Bronchial epithelial cell (primary cell): Measurements from ENCODE around the gene HNRNPUL1. TPM values are rescaled to one million over a fixed set of nuclear protein-coding genes. Genes with fewer than 3 reads are reported as not detected.

Experiments used
- DNase-seq: peaks from one replicate; pipeline ENCODE4 v3.0.0-alpha.2; 2010; ENCODE audit warnings: low read depth
- FAIRE-seq: peaks from 2 replicates; lab custom pipeline; 2011; peaks lifted over from hg19 to GRCh38; lab: Jason Lieb, UNC
- H3K27me3 ChIP-seq: 2 replicates; pipeline ENCODE4 v1.5.1; 2011; ENCODE audit warnings: low read length; ENCODE audit not compliant: control insufficient read depth, insufficient read depth
- H3K36me3 ChIP-seq: 2 replicates; pipeline ENCODE4 v1.5.1; 2011; ENCODE audit warnings: low read length; ENCODE audit not compliant: control insufficient read depth, insufficient read depth
- H3K4me3 ChIP-seq: 2 replicates; pipeline ENCODE4 v1.5.1; 2011; ENCODE audit warnings: mild to moderate bottlenecking, low read depth, low read length, control low read depth
- CTCF ChIP-seq: IDR thresholded peaks from 2 replicates; pipeline ENCODE4 v1.5.1; 2011; ENCODE audit warnings: mild to moderate bottlenecking, moderate library complexity, low read length, control low read depth, inconsistent platforms; ENCODE audit not compliant: insufficient read depth, severe bottlenecking
- total RNA-seq: library from RNA; depleted of rRNA; stranded (reverse); fragments of >200 nt; gene quantifications from 2 replicates; pipeline ENCODE4 v1.2.1, GENCODE V29; 2014

Gene HNRNPUL1
- total RNA-seq, 1 donor from 2014 or later = 41.9 TPM

GRCh38 chr19:41355035-41355434 lies 90.9 kb downstream of the HNRNPUL1 start:
- DNase-seq (no peak), FAIRE-seq (no peak)
- no peaks in the 10 kb centered on the region for H3K36me3 ChIP-seq
- H3K4me3 ChIP-seq = no peak overlapping the region
- H3K27me3 ChIP-seq = no peaks in the 10 kb centered on the region
- TF ChIP-seq CTCF = no peak

- Histone ChIP-seq H3K27me3 (no peaks in the 10 kb centered on the region), H3K4me3 (no peak overlapping the region), H3K36me3 (no peaks in the 10 kb centered on the region)
- no peak for TF ChIP-seq CTCF
- FAIRE-seq (no peak), DNase-seq (no peak)
Observed at GRCh38 chr19:41355802-41356201, 91.6 kb downstream of the HNRNPUL1 start.

GRCh38 chr19:41356984-41357739 lies 93.0 kb downstream of the HNRNPUL1 start:
- no peak for DNase-seq
- Histone ChIP-seq H3K36me3 (no peaks in the 10 kb centered on the region), H3K4me3 (no peak overlapping the region), H3K27me3 (no peaks in the 10 kb centered on the region)
- TF ChIP-seq CTCF = no peak
- FAIRE-seq = no peak

Other genes with a start within 250 kb of the HNRNPUL1 start
- gene CYP2A13, start 175.9 kb upstream of the HNRNPUL1 start, total RNA-seq = not detected in 2 replicates
- gene CYP2F1, start 149.9 kb upstream of the HNRNPUL1 start, total RNA-seq = not detected in 2 replicates
- 13.3 and 23.4 TPM in 2 replicates for gene CYP2S1, start 71.2 kb upstream of the HNRNPUL1 start, total RNA-seq
- 19.5 and 23.7 TPM in 2 replicates for gene AXL, start 45.1 kb upstream of the HNRNPUL1 start, total RNA-seq
- 7.9 and 12.9 TPM in 2 replicates for gene CCDC97, start 45.8 kb downstream of the HNRNPUL1 start, total RNA-seq
- 4.5 and 5.2 TPM in 2 replicates for gene TGFB1, start 89.5 kb downstream of the HNRNPUL1 start, total RNA-seq
- 1.1 and 1.9 TPM in 2 replicates for gene B9D2, start 99.8 kb downstream of the HNRNPUL1 start, total RNA-seq
- gene TMEM91, start 112.2 kb downstream of the HNRNPUL1 start, total RNA-seq = 7.6 and 10.2 TPM in 2 replicates
- gene EXOSC5, start 133.0 kb downstream of the HNRNPUL1 start, total RNA-seq = 13.7 and 58.4 TPM in 2 replicates
- gene BCKDHA, start 133.4 kb downstream of the HNRNPUL1 start, total RNA-seq = 39.6 and 41.6 TPM in 2 replicates
- 3.2 and 14.3 TPM in 2 replicates for gene B3GNT8, start 163.0 kb downstream of the HNRNPUL1 start, total RNA-seq
- gene DMAC2, start 175.5 kb downstream of the HNRNPUL1 start, total RNA-seq = 39.5 and 40.2 TPM in 2 replicates
- not detected in 2 replicates for gene ERICH4, start 178.8 kb downstream of the HNRNPUL1 start, total RNA-seq